Thyroid gland (tissue), 4 donors: ENCODE data around the gene MDFI.

Experiments
- POLR2A ChIP-seq, 2 donors: fragments of 450-650 bp; IDR thresholded peaks; one replicate each; pipeline ENCODE4 v1.6.1; 2017; ENCODE audit warnings: antibody characterized with exemption in 2 of 2, mild to moderate bottlenecking in 2 of 2, moderate library complexity in 1 of 2
- TF ChIP-seq, protein P1 (sequence below), 6 experiments: fragments of 200-600 bp in 3 of 6; fragments of 450-650 bp in 3 of 6; sonication (generic) in 3 of 6; IDR thresholded peaks; one replicate each; pipeline ENCODE4 v1.5.1; 2016 to 2019; ENCODE audit warnings: antibody characterized with exemption in 6 of 6, mild to moderate bottlenecking in 2 of 6, inconsistent platforms in 1 of 6, moderate library complexity in 1 of 6

DNA sequence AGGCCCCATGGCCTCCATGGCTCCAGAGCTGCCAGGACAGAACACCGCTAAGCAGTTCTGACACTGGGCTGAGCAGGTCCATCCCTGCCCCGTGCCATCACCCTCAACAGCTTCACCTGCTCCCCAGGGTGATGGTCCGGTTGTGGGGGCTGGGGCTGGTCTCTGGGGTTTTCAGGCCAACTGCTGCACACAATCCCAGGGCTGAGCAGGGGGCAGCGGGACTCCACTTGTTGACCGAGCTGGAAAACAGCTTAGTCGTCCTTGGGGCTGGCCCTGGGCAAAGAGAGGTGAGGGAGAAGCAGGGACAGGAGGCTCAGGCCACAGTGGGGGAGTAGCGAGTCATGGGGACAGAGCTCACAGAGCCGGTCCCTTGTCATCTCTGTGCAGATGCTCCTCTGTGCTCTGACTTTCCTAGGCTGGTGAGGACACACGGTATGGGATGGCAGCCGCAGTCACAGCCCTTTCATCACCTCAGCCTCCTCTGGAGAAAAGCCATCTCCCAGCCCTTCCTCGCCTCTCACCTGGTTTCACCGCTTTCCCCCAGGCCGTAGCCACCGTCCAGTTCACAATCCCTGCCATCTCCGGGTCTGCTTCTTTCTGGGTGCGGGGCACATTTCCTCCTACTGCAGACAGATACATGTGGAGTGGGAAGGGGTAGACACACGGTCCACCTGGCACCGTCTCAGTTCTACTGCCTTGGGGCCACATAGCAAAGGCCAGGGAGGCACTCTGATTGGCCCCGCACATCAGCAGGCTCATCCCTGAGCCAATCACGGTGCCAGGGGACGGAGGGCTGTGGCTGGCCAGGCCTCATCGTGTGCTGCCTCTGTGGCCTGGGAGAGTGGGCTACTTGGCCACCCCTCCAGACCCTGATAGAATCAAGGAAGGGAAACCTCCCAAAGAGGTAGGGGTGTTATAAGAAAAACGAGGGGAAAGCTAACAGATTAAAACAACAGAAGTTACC is 19.1 kb downstream of the MDFI start:
- TF ChIP-seq, protein P1, sequence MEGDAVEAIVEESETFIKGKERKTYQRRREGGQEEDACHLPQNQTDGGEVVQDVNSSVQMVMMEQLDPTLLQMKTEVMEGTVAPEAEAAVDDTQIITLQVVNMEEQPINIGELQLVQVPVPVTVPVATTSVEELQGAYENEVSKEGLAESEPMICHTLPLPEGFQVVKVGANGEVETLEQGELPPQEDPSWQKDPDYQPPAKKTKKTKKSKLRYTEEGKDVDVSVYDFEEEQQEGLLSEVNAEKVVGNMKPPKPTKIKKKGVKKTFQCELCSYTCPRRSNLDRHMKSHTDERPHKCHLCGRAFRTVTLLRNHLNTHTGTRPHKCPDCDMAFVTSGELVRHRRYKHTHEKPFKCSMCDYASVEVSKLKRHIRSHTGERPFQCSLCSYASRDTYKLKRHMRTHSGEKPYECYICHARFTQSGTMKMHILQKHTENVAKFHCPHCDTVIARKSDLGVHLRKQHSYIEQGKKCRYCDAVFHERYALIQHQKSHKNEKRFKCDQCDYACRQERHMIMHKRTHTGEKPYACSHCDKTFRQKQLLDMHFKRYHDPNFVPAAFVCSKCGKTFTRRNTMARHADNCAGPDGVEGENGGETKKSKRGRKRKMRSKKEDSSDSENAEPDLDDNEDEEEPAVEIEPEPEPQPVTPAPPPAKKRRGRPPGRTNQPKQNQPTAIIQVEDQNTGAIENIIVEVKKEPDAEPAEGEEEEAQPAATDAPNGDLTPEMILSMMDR (IDR thresholded peaks at IDR 0.05), result no peak
- TF ChIP-seq POLR2A (IDR thresholded peaks at IDR 0.05), result no peak
